OCI-LY3 (cell line): ENCODE data around the gene BARX2.

Source experiments
- EZH2phosphoT487 ChIP-seq: fragments of 200-600 bp; shearing (Covaris generic); IDR thresholded peaks from 2 replicates; pipeline ENCODE4 v1.6.1; 2018; ENCODE audit warnings: antibody characterized with exemption, mixed run types, low read depth
- TF ChIP-seq, protein P1 (sequence below): fragments of 200-600, 300-600 bp; sonication (generic); IDR thresholded peaks from 2 replicates; pipeline ENCODE4 v1.5.1; 2014; ENCODE audit warnings: antibody characterized with exemption, low read length, low read depth

DNA sequence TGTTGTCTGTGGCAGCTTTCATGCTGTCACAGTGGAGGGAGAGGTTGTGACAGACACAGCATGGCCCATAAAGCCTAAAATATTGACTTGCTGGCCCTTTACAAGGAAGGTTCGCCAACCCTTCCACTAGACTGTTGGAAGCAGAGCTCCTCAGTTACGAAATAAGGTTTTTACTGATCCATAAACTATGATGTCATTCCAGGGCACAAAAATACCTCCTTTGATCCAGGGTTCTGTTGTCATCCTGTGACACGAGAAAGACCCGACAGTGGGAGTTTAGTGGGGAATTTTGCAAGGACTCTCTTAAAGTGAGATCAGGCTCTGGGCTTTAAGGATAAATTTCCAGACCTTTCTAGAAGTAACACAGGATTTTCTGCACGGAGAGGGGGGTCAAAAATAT lies 15.7 kb downstream of the BARX2 start:
- TF ChIP-seq, protein P1, sequence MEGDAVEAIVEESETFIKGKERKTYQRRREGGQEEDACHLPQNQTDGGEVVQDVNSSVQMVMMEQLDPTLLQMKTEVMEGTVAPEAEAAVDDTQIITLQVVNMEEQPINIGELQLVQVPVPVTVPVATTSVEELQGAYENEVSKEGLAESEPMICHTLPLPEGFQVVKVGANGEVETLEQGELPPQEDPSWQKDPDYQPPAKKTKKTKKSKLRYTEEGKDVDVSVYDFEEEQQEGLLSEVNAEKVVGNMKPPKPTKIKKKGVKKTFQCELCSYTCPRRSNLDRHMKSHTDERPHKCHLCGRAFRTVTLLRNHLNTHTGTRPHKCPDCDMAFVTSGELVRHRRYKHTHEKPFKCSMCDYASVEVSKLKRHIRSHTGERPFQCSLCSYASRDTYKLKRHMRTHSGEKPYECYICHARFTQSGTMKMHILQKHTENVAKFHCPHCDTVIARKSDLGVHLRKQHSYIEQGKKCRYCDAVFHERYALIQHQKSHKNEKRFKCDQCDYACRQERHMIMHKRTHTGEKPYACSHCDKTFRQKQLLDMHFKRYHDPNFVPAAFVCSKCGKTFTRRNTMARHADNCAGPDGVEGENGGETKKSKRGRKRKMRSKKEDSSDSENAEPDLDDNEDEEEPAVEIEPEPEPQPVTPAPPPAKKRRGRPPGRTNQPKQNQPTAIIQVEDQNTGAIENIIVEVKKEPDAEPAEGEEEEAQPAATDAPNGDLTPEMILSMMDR: no peak
- no peak for TF ChIP-seq EZH2phosphoT487
